T-cell (primary cell): ENCODE results near the gene GPD2. TPM values are rescaled to one million over a fixed set of nuclear protein-coding genes. Genes with fewer than 3 reads are reported as not detected.
"Not testable (repeated sequence)": the region's sequence is repeated elsewhere in the genome, so short reads cannot be mapped to it uniquely, and the experiment has no call there.

Experiments used
- ATAC-seq, 4 experiments: fragments of 200-7000 bp in 3 of 4; fragments of 150-1000 bp in 1 of 4; cut with Tn5 transposase; replicated peaks in 1 of 4; 1 replicate in 3 of 4; 2 replicates in 1 of 4; pipeline ENCODE4 v1.10.0; 2021; ENCODE audit warnings: moderate library complexity in 3 of 4, mild to moderate bottlenecking in 2 of 4, moderate number of reproducible peaks in 1 of 4
- CTCF ChIA-PET, 2 donors: fragments of 300-600 bp; sonication (Branson Sonifier 250); formaldehyde crosslinking; loops; one replicate each; lab custom pipeline; 2022; ENCODE audit warnings: antibody characterized with exemption in 2 of 2; lab: Charles Lee
- POLR2A ChIA-PET, 2 donors: fragments of 300-600 bp; sonication (Branson Sonifier 250); formaldehyde crosslinking; loops; one replicate each; lab custom pipeline; 2022; ENCODE audit warnings: antibody characterized with exemption in 2 of 2; lab: Charles Lee
- DNase-seq, 35 experiments: peaks; one replicate each; pipeline versions ENCODE4 v3.0.0 to v3.0.0-alpha.2; 2013 to 2023
- H3K27ac ChIP-seq: one replicate; pipeline ENCODE4 v1.5.1; 2013; ENCODE audit warnings: low read length
- H3K27me3 ChIP-seq, 2 experiments: replicated peaks in 1 of 2; 1 replicate in 1 of 2; 2 replicates in 1 of 2; pipeline versions ENCODE4 v1.6.1 to v1.7.0; 2013; ENCODE audit warnings: low read length in 1 of 2, mixed read lengths in 1 of 2; ENCODE audit not compliant: control insufficient read depth in 2 of 2, insufficient read depth in 2 of 2; ENCODE audit errors: extremely low read depth in 1 of 2
- H3K36me3 ChIP-seq, 2 donors: 1 replicate in 1 of 2; 2 replicates in 1 of 2; pipeline versions ENCODE4 v1.6.1 to v1.7.0; 2013; ENCODE audit warnings: low read length in 1 of 2; ENCODE audit not compliant: control insufficient read depth in 2 of 2, insufficient read depth in 1 of 2; ENCODE audit errors: extremely low read depth in 1 of 2
- H3K4me1 ChIP-seq, 2 experiments: 1 replicate in 1 of 2; 2 replicates in 1 of 2; pipeline versions ENCODE4 v1.6.1 to v1.7.0; 2013; ENCODE audit warnings: low read length in 2 of 2, mixed read lengths in 1 of 2; ENCODE audit not compliant: insufficient read depth in 2 of 2, control insufficient read depth in 1 of 2; ENCODE audit errors: extremely low read depth in 1 of 2
- H3K4me3 ChIP-seq, 2 donors: 1 replicate in 1 of 2; 2 replicates in 1 of 2; pipeline versions ENCODE4 v1.5.1 to v1.7.0; 2013; ENCODE audit warnings: mild to moderate bottlenecking in 2 of 2, low read length in 1 of 2, moderate library complexity in 1 of 2; ENCODE audit not compliant: control insufficient read depth in 1 of 2; ENCODE audit errors: extremely low read depth in 1 of 2
- H3K9me3 ChIP-seq: 2 replicates; pipeline ENCODE4 v1.7.0; 2013
- H3K27ac Mint-ChIP-seq, 2 donors: one replicate each; pipeline ENCODE4 v1.8.0; 2020 to 2021; ENCODE audit warnings: mild to moderate bottlenecking in 2 of 2, mixed read lengths in 2 of 2
- H3K27me3 Mint-ChIP-seq, 2 donors: one replicate each; pipeline ENCODE4 v1.8.0; 2021 to 2022; ENCODE audit warnings: mixed read lengths in 2 of 2
- H3K36me3 Mint-ChIP-seq: one replicate; pipeline ENCODE4 v1.8.0; 2021; ENCODE audit warnings: mixed read lengths
- H3K4me1 Mint-ChIP-seq, 3 donors: one replicate each; pipeline ENCODE4 v1.8.0; 2020 to 2022; ENCODE audit warnings: mixed read lengths in 3 of 3, mild to moderate bottlenecking in 1 of 3
- H3K4me3 Mint-ChIP-seq, 3 donors: one replicate each; pipeline ENCODE4 v1.8.0; 2020 to 2022; ENCODE audit warnings: mild to moderate bottlenecking in 3 of 3, mixed read lengths in 3 of 3, moderate library complexity in 3 of 3
- H3K9me3 Mint-ChIP-seq, 3 donors: one replicate each; pipeline ENCODE4 v1.8.0; 2020 to 2022; ENCODE audit warnings: mixed read lengths in 3 of 3
- WGBS: methylation state at CpG from one replicate; pipeline ENCODE4 v1.1.5; 2013; ENCODE audit warnings: missing lambda C conversion rate; ENCODE audit not compliant: insufficient coverage; 5-methylcytosine and 5-hydroxymethylcytosine counted together
- total RNA-seq, 35 experiments: library from RNA in 6 of 35; stranded (reverse) in 6 of 35; fragments of 120-200 nt in 1 of 35; gene quantifications; one replicate each; pipeline versions ENCODE4 v1.2.1 to v1.2.4 and lab custom pipeline; 2013 to 2026

Gene GPD2
- total RNA-seq, 5 donors from 2014 or later (not counting 1 experiment from before 2014, with no cell fraction given) = 9.2 to 12.8 (median 10.5) TPM

GRCh38 chr2:156495998-156496397, 59.8 kb downstream of the GPD2 start:
- POLR2A ChIA-PET = interaction anchor here (0.6 to 0.7 kb wide), 3 partner anchors 85 to 1588 kb away, joined by 3 read pairs; no protein-coding TSS in a partner anchor

GRCh38 chr2:156505696-156506095, 69.5 kb downstream of the GPD2 start:
- H3K4me1 Mint-ChIP-seq = peaks cover 0 to 3% (median 0%) of the 10 kb centered on the region in 3 donors
- no peak for ATAC-seq
- Histone ChIP-seq H3K9me3 (no peaks in the 10 kb centered on the region), H3K4me1 (no peaks in the 10 kb centered on the region), H3K36me3 (no peaks in the 10 kb centered on the region), H3K4me3 (no peak overlapping the region), H3K27ac (no peak overlapping the region), H3K27me3 (no peaks in the 10 kb centered on the region)
- DNase-seq = no peak
- ChIA-PET POLR2A (interaction anchor here in 1 of 2 donors (0.6 kb wide), 1 partner anchor 9 kb away, joined by 4 read pairs; no protein-coding TSS in a partner anchor), CTCF (interaction anchor here in 1 of 2 donors (0.7 kb wide), 1 partner anchor 51 kb away, joined by 4 read pairs; no protein-coding TSS in a partner anchor)
- no peak overlapping the region for H3K27ac Mint-ChIP-seq
- peaks cover 16% of the 10 kb centered on the region for H3K36me3 Mint-ChIP-seq
- H3K9me3 Mint-ChIP-seq = no peaks in the 10 kb centered on the region
- no peaks in the 10 kb centered on the region for H3K27me3 Mint-ChIP-seq
- no peak overlapping the region for H3K4me3 Mint-ChIP-seq

More at GRCh38 chr2:156495998-156496397, 59.8 kb downstream of the GPD2 start:
- not testable (repeated sequence) for H3K9me3 Mint-ChIP-seq, H3K27me3 Mint-ChIP-seq, H3K4me3 ChIP-seq, H3K4me3 Mint-ChIP-seq, H3K9me3 ChIP-seq, H3K36me3 ChIP-seq, H3K4me1 ChIP-seq, H3K27ac ChIP-seq, H3K27ac Mint-ChIP-seq, H3K27me3 ChIP-seq
- WGBS = no CpG with 5 or more reads among the region's 1 CpG
- DNase-seq (peak in 22 of 35 experiments; percentile 0 to 42 (median 10)), ATAC-seq (peak; percentile 37 to 78 (median 59))
- H3K4me1 Mint-ChIP-seq = peaks cover 10 to 31% (median 26%) of the 10 kb centered on the region in 3 donors
- peaks cover 12% of the 10 kb centered on the region for H3K36me3 Mint-ChIP-seq
- CTCF ChIA-PET = interaction anchor here (0.6 to 0.7 kb wide), 3 partner anchors 94 to 1403 kb away, joined by 3 to 5 read pairs (median 3); no protein-coding TSS in a partner anchor

GRCh38 chr2:156511122-156511521, 74.9 kb downstream of the GPD2 start:
- no peaks in the 10 kb centered on the region for H3K27me3 Mint-ChIP-seq
- Histone ChIP-seq H3K36me3 (no peaks in the 10 kb centered on the region), H3K9me3 (no peaks in the 10 kb centered on the region), H3K4me1 (no peaks in the 10 kb centered on the region), H3K27ac (no peak overlapping the region), H3K4me3 (no peak overlapping the region), H3K27me3 (no peaks in the 10 kb centered on the region)
- ATAC-seq = no peak
- no peaks in the 10 kb centered on the region for H3K4me1 Mint-ChIP-seq
- ChIA-PET POLR2A (no interaction called here), CTCF (no interaction called here)
- no peak for DNase-seq
- H3K9me3 Mint-ChIP-seq = no peaks in the 10 kb centered on the region
- WGBS = no CpG with 5 or more reads among the region's 1 CpG
- peaks cover 52% of the 10 kb centered on the region for H3K36me3 Mint-ChIP-seq
- no peak overlapping the region for H3K27ac Mint-ChIP-seq
- no peak overlapping the region for H3K4me3 Mint-ChIP-seq

- Mint-ChIP-seq H3K27me3 (no peaks in the 10 kb centered on the region), H3K27ac (no peak overlapping the region), H3K9me3 (no peaks in the 10 kb centered on the region), H3K4me1 (no peaks in the 10 kb centered on the region), H3K36me3 (peaks cover 57% of the 10 kb centered on the region), H3K4me3 (no peak overlapping the region)
- Histone ChIP-seq H3K27ac (no peak overlapping the region), H3K9me3 (no peaks in the 10 kb centered on the region), H3K4me1 (no peaks in the 10 kb centered on the region), H3K4me3 (no peak overlapping the region), H3K27me3 (no peaks in the 10 kb centered on the region), H3K36me3 (peaks cover 0 to 3% of the 10 kb centered on the region in 2 donors)
- DNase-seq = no peak
- CTCF ChIA-PET = no interaction called here
- POLR2A ChIA-PET = no interaction called here
- ATAC-seq = no peak
Measured at GRCh38 chr2:156511803-156512202, 75.6 kb downstream of the GPD2 start.

GRCh38 chr2:156512451-156512850, 76.3 kb downstream of the GPD2 start:
- Mint-ChIP-seq H3K27me3 (no peaks in the 10 kb centered on the region), H3K36me3 (peaks cover 62% of the 10 kb centered on the region), H3K9me3 (no peaks in the 10 kb centered on the region)

GRCh38 chr2:156513219-156513618, 77.0 kb downstream of the GPD2 start:
- DNase-seq (no peak), ATAC-seq (no peak)
- no peak overlapping the region for H3K4me3 ChIP-seq
- Mint-ChIP-seq H3K27ac (no peak overlapping the region), H3K9me3 (no peaks in the 10 kb centered on the region), H3K36me3 (peaks cover 63% of the 10 kb centered on the region), H3K4me3 (no peak overlapping the region), H3K4me1 (no peaks in the 10 kb centered on the region), H3K27me3 (no peaks in the 10 kb centered on the region)
- POLR2A ChIA-PET = interaction anchor here in 1 of 2 donors (0.7 kb wide), 1 partner anchor 34 kb away, joined by 3 read pairs; no protein-coding TSS in a partner anchor
- no peak overlapping the region for H3K27ac ChIP-seq
- no CpG with 5 or more reads among the region's 2 CpGs for WGBS
- CTCF ChIA-PET = interaction anchor here in 1 of 2 donors (0.6 kb wide), 1 partner anchor 64 kb away, joined by 3 read pairs; no protein-coding TSS in a partner anchor
- peaks cover 0 to 3% of the 10 kb centered on the region in 2 donors for H3K36me3 ChIP-seq
- no peaks in the 10 kb centered on the region for H3K27me3 ChIP-seq
- no peaks in the 10 kb centered on the region for H3K9me3 ChIP-seq
- no peaks in the 10 kb centered on the region for H3K4me1 ChIP-seq

More at GRCh38 chr2:156512451-156512850, 76.3 kb downstream of the GPD2 start:
- Histone ChIP-seq H3K36me3 (peaks cover 0 to 3% of the 10 kb centered on the region in 2 donors), H3K4me1 (no peaks in the 10 kb centered on the region), H3K27me3 (no peaks in the 10 kb centered on the region), H3K27ac (no peak overlapping the region), H3K4me3 (no peak overlapping the region), H3K9me3 (no peaks in the 10 kb centered on the region)
- no peak for ATAC-seq
- POLR2A ChIA-PET = no interaction called here
- H3K4me1 Mint-ChIP-seq = no peaks in the 10 kb centered on the region
- CTCF ChIA-PET = no interaction called here
- DNase-seq = no peak
- WGBS = no CpG with 5 or more reads among the region's 2 CpGs
- no peak overlapping the region for H3K4me3 Mint-ChIP-seq
- no peak overlapping the region for H3K27ac Mint-ChIP-seq
